Endodermal cell (in vitro differentiated cells): ENCODE measurements around the gene IFI27L2. TPM values are rescaled to one million over a fixed set of nuclear protein-coding genes. Genes with fewer than 3 reads are reported as not detected.
A peak's percentile ranks its signal among the peaks of the same experiment; 100 is the strongest.

ENCODE experiments used
- DNase-seq: peaks from one replicate; pipeline ENCODE4 v3.0.0-alpha.2; 2017
- H3K27ac ChIP-seq: 2 replicates; pipeline ENCODE4 v1.5.1; 2013; ENCODE audit warnings: mild to moderate bottlenecking, low read depth, low read length, moderate library complexity
- H3K27me3 ChIP-seq: 2 replicates; pipeline ENCODE4 v1.6.1; 2013; ENCODE audit warnings: mild to moderate bottlenecking, low read length, moderate library complexity; ENCODE audit not compliant: insufficient read depth, control insufficient read depth, poor library complexity, severe bottlenecking
- H3K36me3 ChIP-seq: 2 replicates; pipeline ENCODE4 v1.7.0; 2013; ENCODE audit warnings: mild to moderate bottlenecking, low read length, moderate library complexity; ENCODE audit not compliant: control insufficient read depth, insufficient read depth
- H3K4me1 ChIP-seq: one replicate; pipeline ENCODE4 v1.7.0; 2013; ENCODE audit warnings: low read length; ENCODE audit not compliant: control insufficient read depth, insufficient read depth
- H3K4me3 ChIP-seq: 2 replicates; pipeline ENCODE4 v1.5.1; 2013; ENCODE audit warnings: mild to moderate bottlenecking, low read length, moderate library complexity
- H3K9ac ChIP-seq: 2 replicates; pipeline ENCODE4 v1.6.1; 2013; ENCODE audit warnings: mild to moderate bottlenecking, low read length, moderate library complexity; ENCODE audit not compliant: poor library complexity, severe bottlenecking; ENCODE audit errors: extremely low read depth
- H3K9me3 ChIP-seq: 2 replicates; pipeline ENCODE4 v1.6.1; 2013; ENCODE audit warnings: mild to moderate bottlenecking, low read length, moderate library complexity; ENCODE audit not compliant: control insufficient read depth
- H3K27ac Mint-ChIP-seq: 2 replicates; pipeline ENCODE4 v1.8.0; 2020; ENCODE audit warnings: mixed read lengths
- H3K27me3 Mint-ChIP-seq: 2 replicates; pipeline ENCODE4 v1.8.0; 2021; ENCODE audit warnings: mild to moderate bottlenecking, mixed read lengths; ENCODE audit not compliant: insufficient read depth
- H3K36me3 Mint-ChIP-seq: 2 replicates; pipeline ENCODE4 v1.8.0; 2020; ENCODE audit warnings: low read depth, mixed read lengths
- H3K4me1 Mint-ChIP-seq: 2 replicates; pipeline ENCODE4 v1.8.0; 2020; ENCODE audit warnings: mixed read lengths
- H3K4me3 Mint-ChIP-seq: 2 replicates; pipeline ENCODE4 v1.8.0; 2020; ENCODE audit warnings: mild to moderate bottlenecking, moderate library complexity, mixed read lengths
- H3K9me3 Mint-ChIP-seq: 2 replicates; pipeline ENCODE4 v1.8.0; 2020; ENCODE audit warnings: mild to moderate bottlenecking, mixed read lengths
- WGBS, 2 experiments: methylation state at CpG; one replicate each; pipeline versions ENCODE4 v1.1.5 to v1.1.7; 2013; ENCODE audit warnings: missing lambda C conversion rate in 2 of 2, mixed read lengths in 1 of 2; ENCODE audit not compliant: insufficient coverage in 1 of 2, insufficient read length in 1 of 2; 5-methylcytosine and 5-hydroxymethylcytosine counted together
- total RNA-seq, 2 donors: library from RNA; stranded (reverse); fragmentation: NEBNext Ultra II Directional in 1 of 2; extraction: Animal tissue kit (Norgen Biotek cat#: 25700) in 1 of 2; gene quantifications; 2 replicates in 1 of 2; 3 replicates in 1 of 2; pipeline ENCODE4 v1.2.1, GENCODE V29; 2021
- TF ChIP-seq, protein P1 (sequence below): fragments of 200-600 bp; sonication (generic); conservative IDR thresholded peaks from 2 replicates; pipeline ENCODE4 v1.5.0; 2021; ENCODE audit warnings: antibody characterized with exemption, mild to moderate bottlenecking

The IFI27L2 gene
- total RNA-seq, 2 donors from 2014 or later, result 36.0 to 43.7 TPM

DNA sequence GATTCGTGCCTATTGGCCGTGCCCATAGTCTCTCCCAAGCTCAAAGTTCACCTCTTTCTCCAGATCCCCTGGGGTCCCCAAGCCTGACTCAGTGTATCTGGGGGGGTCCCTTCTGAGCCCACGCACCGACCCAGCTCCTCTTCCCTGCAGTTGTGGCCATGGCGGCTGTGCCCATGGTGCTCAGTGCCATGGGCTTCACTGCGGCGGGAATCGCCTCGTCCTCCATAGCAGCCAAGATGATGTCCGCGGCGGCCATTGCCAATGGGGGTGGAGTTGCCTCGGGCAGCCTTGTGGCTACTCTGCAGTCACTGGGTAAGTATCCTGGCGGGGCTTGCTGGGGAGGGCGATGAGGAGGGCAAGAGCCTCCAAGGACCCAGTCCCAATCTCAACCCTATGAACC, 13.8 kb downstream of the IFI27L2 start:
- peaks cover 3% of the 10 kb centered on the region for H3K9me3 Mint-ChIP-seq
- Histone ChIP-seq H3K4me1 (no peaks in the 10 kb centered on the region), H3K4me3 (no peak overlapping the region), H3K27ac (no peak overlapping the region), H3K9me3 (no peaks in the 10 kb centered on the region), H3K36me3 (no peaks in the 10 kb centered on the region), H3K27me3 (no peaks in the 10 kb centered on the region), H3K9ac (no peak overlapping the region)
- H3K27ac Mint-ChIP-seq, result no peak overlapping the region
- TF ChIP-seq, protein P1, sequence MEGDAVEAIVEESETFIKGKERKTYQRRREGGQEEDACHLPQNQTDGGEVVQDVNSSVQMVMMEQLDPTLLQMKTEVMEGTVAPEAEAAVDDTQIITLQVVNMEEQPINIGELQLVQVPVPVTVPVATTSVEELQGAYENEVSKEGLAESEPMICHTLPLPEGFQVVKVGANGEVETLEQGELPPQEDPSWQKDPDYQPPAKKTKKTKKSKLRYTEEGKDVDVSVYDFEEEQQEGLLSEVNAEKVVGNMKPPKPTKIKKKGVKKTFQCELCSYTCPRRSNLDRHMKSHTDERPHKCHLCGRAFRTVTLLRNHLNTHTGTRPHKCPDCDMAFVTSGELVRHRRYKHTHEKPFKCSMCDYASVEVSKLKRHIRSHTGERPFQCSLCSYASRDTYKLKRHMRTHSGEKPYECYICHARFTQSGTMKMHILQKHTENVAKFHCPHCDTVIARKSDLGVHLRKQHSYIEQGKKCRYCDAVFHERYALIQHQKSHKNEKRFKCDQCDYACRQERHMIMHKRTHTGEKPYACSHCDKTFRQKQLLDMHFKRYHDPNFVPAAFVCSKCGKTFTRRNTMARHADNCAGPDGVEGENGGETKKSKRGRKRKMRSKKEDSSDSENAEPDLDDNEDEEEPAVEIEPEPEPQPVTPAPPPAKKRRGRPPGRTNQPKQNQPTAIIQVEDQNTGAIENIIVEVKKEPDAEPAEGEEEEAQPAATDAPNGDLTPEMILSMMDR, result no peak
- H3K4me3 Mint-ChIP-seq, result no peak overlapping the region
- DNase-seq, result no peak
- H3K27me3 Mint-ChIP-seq, result peaks cover 11% of the 10 kb centered on the region
- WGBS, 2 experiments, result 87 to 91% methylated on average over 5 to 15 of the region's 15 CpGs
- H3K4me1 Mint-ChIP-seq, result no peaks in the 10 kb centered on the region
- H3K36me3 Mint-ChIP-seq, result no peaks in the 10 kb centered on the region

DNA sequence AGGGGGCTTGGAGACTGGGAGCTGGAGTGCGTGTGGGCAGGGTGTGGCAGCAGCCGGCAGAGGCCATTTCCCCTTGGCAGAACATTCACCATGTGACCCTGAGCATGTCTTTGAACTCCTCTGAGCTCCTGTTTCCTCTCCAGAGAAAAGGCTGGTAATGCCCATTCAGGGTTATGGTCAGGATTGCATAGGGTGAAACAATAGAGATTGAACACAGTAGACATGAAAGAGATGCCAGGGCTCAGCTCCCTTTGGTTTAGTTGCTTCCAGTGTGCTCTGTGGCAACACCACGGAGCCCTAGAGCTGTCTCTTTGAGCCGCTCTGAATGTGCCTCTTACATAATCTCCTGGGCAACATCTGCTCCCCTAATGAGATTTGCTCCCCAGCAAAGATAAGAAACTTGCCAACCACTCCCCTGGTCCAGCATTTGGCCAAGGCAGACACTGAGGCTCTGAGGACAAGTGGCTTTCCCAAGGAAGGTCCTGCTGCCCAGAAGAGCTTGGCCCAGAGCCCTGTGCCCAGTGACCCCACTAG, 14.3 kb downstream of the IFI27L2 start:
- Histone ChIP-seq H3K36me3 (no peaks in the 10 kb centered on the region), H3K27me3 (no peaks in the 10 kb centered on the region), H3K4me1 (no peaks in the 10 kb centered on the region), H3K4me3 (no peak overlapping the region), H3K9me3 (no peaks in the 10 kb centered on the region), H3K27ac (no peak overlapping the region), H3K9ac (no peak overlapping the region)
- no peaks in the 10 kb centered on the region for H3K9me3 Mint-ChIP-seq
- peak; percentile 13 for DNase-seq
- peaks cover 8% of the 10 kb centered on the region for H3K27me3 Mint-ChIP-seq
- H3K4me3 Mint-ChIP-seq, result no peak overlapping the region
- H3K36me3 Mint-ChIP-seq, result no peaks in the 10 kb centered on the region
- H3K4me1 Mint-ChIP-seq, result no peaks in the 10 kb centered on the region
- no peak overlapping the region for H3K27ac Mint-ChIP-seq
- whole genome bisulfite sequencing, 2 experiments, result 88 to 90% methylated on average over 3 to 4 of the region's 4 CpGs
- TF ChIP-seq, protein P1, result no peak

DNA sequence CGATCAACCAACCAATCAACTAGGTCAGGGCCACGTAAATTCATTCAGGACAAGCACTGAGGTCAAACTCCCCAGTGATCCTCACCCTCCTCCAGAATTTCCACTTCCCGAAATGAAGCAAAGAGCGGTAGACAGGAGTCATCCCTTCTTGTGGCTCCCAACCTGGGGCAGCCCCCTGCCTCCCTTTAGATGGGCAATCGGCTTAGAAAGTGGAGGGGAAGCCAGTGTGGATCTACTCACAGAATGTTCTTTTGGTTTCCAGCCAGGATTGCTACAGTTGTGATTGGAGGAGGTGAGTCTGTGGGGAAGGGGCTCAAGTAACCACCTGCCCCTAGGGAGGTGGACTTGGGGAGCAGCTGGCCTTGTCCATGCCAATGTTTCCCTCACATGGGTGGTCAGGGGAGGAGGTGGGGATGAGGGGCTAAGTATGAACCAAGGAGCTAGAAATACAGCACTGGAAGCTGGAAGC, 14.8 kb downstream of the IFI27L2 start:
- DNase-seq, result peak; percentile 13
- Mint-ChIP-seq H3K4me1 (no peaks in the 10 kb centered on the region), H3K27ac (no peak overlapping the region), H3K4me3 (no peak overlapping the region), H3K9me3 (no peaks in the 10 kb centered on the region), H3K36me3 (no peaks in the 10 kb centered on the region), H3K27me3 (peaks cover 8% of the 10 kb centered on the region)
- no peaks in the 10 kb centered on the region for H3K4me1 ChIP-seq
- no peaks in the 10 kb centered on the region for H3K36me3 ChIP-seq
- no peak overlapping the region for H3K4me3 ChIP-seq
- H3K9me3 ChIP-seq, result no peaks in the 10 kb centered on the region
- H3K9ac ChIP-seq, result no peak overlapping the region
- no peaks in the 10 kb centered on the region for H3K27me3 ChIP-seq
- 89 to 90% methylated on average over 2 to 5 of the region's 5 CpGs for WGBS, 2 experiments
- H3K27ac ChIP-seq, result no peak overlapping the region
- TF ChIP-seq, protein P1, result no peak
